ENCODE data around the gene SLC10A7. TPM values are rescaled to one million over a fixed set of nuclear protein-coding genes. Genes with fewer than 3 reads are reported as not detected.

Gene SLC10A7
- total and polyA plus RNA-seq, 10 of the 15 experiments (the other 5 are each of a cell fraction or from before 2014, with no cell fraction given) = 4.6 to 23.7 (median 15.6) TPM

DNA sequence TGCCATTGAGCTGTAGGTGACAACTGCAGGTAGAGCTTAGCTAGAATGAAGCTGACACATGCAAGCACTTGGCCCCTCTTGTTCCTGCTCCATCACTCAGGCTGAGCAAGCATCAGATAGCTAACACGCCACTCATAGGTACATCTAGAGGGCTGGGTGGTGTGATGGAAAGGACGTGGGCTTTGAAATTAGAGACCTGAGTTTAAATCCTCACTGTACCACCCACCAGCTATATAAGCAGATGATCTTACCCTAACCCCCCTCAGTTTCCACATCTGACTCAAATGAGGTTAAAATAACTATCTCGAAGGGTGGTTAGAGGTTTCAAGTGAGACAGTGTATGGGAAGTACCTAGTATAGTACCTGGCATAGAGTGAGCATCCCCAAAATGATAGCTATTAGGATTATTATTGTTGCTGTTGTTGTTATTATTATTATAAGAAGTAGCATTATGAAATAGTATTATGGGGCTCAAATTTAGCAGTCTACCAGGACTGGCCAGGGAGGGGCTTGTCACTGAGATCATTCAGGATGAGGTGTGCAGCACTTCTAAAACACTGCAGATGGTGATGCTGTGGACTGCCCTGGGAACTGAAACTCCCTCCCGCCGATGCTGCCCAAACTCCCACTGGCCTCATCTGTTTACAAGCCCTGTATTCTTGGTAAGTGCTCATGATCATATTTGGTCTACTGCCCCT, 248.4 kb downstream of the SLC10A7 start:
- DNase-seq (ENCODE audit: low read depth, low spot score) (peak; percentile 94), ATAC-seq (peak; percentile 78), FAIRE-seq (peak; percentile 81)
- Histone ChIP-seq H3K27me3 (replicated peaks in 1 of 2; ENCODE audit: control insufficient read depth in 2 of 2, insufficient read depth in 2 of 2, low read length in 1 of 2) (no peaks in the 10 kb centered on the region), H3K9me3 (replicated peaks; ENCODE audit: control insufficient read depth, insufficient read depth, low read length) (peaks cover 1% of the 10 kb centered on the region), H3K4me1 (ENCODE audit: control insufficient read depth, insufficient read depth, low read length) (peaks cover 66% of the 10 kb centered on the region), H3K9ac (ENCODE audit: control insufficient read depth, insufficient read depth, low read length) (peak overlapping the region; percentile 15), H3K4me2 (ENCODE audit: control insufficient read depth, insufficient read depth) (peak overlapping the region; percentile 75), H3K4me3 (peak overlapping the region; percentile 6; the same call in 1 of the 2 replicates), H3K79me2 (ENCODE audit: control insufficient read depth, insufficient read depth, low read length) (peaks cover 9% of the 10 kb centered on the region), H4K20me1 (ENCODE audit: control insufficient read depth, insufficient read depth) (no peaks in the 10 kb centered on the region), H3K36me3 (ENCODE audit: control insufficient read depth in 2 of 2, insufficient read depth in 2 of 2, low read length in 1 of 2) (no peaks in the 10 kb centered on the region), H2AFZ (ENCODE audit: control insufficient read depth, low read depth, low read length) (no peak overlapping the region), H3K27ac (ENCODE audit: control insufficient read depth, insufficient read depth) (peak overlapping the region; percentile 81)
- BruUV-seq (replicated peaks) = TSS peak; percentile 68
- intact Hi-C loops (cut with micrococcal nuclease; ENCODE audit: unreplicated experiment) (loop anchor here (1.0 to 10.0 kb wide), 8 partner anchors 31 to 1089 kb away; partner anchors contain the start of genes OTUD4 and SLC10A7), in situ Hi-C loops (cut with MboI) (no loop called here)
- ChIA-PET POLR2A (interaction anchor here (0.6 to 4.3 kb wide), 10 partner anchors 12 to 337 kb away, joined by 3 to 27 read pairs (median 4); partner anchors contain the start of gene SLC10A7), SMC1A (ENCODE audit: uncharacterized antibody, unreplicated experiment) (interaction anchor here (0.6 to 7.9 kb wide), 22 partner anchors 8 to 636 kb away, joined by 3 to 121 read pairs (median 4); no protein-coding TSS in a partner anchor), CTCF (interaction anchor here (0.6 to 7.4 kb wide), 10 partner anchors 9 to 1176 kb away, joined by 3 to 173 read pairs (median 4); partner anchors contain the start of genes ABCE1 and ANAPC10), RAD21 (ENCODE audit: unreplicated experiment) (interaction anchor here (0.6 to 10.3 kb wide), 17 partner anchors 8 to 465 kb away, joined by 3 to 159 read pairs (median 5); no protein-coding TSS in a partner anchor)
- 0% methylated on average over 5 of the region's 5 CpGs for WGBS (ENCODE audit: insufficient coverage, insufficient replicate concordance, low lambda C conversion rate, missing lambda C conversion rate)
- TF ChIP-seq EGR1 (IDR thresholded peaks at IDR 0.05; ENCODE audit: borderline replicate concordance in 1 of 2, low read depth in 2 of 2, low read length in 2 of 2) (peak in 1 of 2 experiments; percentile 48; a peak in 1 of 3 replicates), SMC3 (IDR thresholded peaks at IDR 0.05; ENCODE audit: borderline replicate concordance, low read length) (no peak), IKZF2 (IDR thresholded peaks at IDR 0.05) (peak; percentile 80 to 84), SREBF2 (IDR thresholded peaks at IDR 0.05; ENCODE audit: low read length) (no peak), SMAD1 (IDR thresholded peaks at IDR 0.05; ENCODE audit: low read depth, partially characterized antibody) (no peak), RELA (IDR thresholded peaks at IDR 0.05; ENCODE audit: borderline replicate concordance, partially characterized antibody) (no peak), SRF (IDR thresholded peaks at IDR 0.05; ENCODE audit: low read depth in 2 of 2, low read length in 2 of 2) (no peak), IRF4 (IDR thresholded peaks at IDR 0.05; ENCODE audit: low read depth, low read length) (peak; percentile 73), ATF7 (IDR thresholded peaks at IDR 0.05; ENCODE audit: low read depth) (peak; percentile 69)
- TF ChIP-seq, protein P1, sequence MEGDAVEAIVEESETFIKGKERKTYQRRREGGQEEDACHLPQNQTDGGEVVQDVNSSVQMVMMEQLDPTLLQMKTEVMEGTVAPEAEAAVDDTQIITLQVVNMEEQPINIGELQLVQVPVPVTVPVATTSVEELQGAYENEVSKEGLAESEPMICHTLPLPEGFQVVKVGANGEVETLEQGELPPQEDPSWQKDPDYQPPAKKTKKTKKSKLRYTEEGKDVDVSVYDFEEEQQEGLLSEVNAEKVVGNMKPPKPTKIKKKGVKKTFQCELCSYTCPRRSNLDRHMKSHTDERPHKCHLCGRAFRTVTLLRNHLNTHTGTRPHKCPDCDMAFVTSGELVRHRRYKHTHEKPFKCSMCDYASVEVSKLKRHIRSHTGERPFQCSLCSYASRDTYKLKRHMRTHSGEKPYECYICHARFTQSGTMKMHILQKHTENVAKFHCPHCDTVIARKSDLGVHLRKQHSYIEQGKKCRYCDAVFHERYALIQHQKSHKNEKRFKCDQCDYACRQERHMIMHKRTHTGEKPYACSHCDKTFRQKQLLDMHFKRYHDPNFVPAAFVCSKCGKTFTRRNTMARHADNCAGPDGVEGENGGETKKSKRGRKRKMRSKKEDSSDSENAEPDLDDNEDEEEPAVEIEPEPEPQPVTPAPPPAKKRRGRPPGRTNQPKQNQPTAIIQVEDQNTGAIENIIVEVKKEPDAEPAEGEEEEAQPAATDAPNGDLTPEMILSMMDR (IDR thresholded peaks at IDR 0.05 in 2 of 3, conservative IDR thresholded peaks at IDR 0.05 in 1 of 3; ENCODE audit: control insufficient read depth in 2 of 3, extremely low read depth in 1 of 3, insufficient read depth in 1 of 3, low read depth in 3 of 3, low read length in 3 of 3) = no peak
- TF ChIP-seq, protein P2, sequence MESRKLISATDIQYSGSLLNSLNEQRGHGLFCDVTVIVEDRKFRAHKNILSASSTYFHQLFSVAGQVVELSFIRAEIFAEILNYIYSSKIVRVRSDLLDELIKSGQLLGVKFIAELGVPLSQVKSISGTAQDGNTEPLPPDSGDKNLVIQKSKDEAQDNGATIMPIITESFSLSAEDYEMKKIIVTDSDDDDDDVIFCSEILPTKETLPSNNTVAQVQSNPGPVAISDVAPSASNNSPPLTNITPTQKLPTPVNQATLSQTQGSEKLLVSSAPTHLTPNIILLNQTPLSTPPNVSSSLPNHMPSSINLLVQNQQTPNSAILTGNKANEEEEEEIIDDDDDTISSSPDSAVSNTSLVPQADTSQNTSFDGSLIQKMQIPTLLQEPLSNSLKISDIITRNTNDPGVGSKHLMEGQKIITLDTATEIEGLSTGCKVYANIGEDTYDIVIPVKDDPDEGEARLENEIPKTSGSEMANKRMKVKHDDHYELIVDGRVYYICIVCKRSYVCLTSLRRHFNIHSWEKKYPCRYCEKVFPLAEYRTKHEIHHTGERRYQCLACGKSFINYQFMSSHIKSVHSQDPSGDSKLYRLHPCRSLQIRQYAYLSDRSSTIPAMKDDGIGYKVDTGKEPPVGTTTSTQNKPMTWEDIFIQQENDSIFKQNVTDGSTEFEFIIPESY (IDR thresholded peaks at IDR 0.05) = no peak
- TF ChIP-seq, protein P3, sequence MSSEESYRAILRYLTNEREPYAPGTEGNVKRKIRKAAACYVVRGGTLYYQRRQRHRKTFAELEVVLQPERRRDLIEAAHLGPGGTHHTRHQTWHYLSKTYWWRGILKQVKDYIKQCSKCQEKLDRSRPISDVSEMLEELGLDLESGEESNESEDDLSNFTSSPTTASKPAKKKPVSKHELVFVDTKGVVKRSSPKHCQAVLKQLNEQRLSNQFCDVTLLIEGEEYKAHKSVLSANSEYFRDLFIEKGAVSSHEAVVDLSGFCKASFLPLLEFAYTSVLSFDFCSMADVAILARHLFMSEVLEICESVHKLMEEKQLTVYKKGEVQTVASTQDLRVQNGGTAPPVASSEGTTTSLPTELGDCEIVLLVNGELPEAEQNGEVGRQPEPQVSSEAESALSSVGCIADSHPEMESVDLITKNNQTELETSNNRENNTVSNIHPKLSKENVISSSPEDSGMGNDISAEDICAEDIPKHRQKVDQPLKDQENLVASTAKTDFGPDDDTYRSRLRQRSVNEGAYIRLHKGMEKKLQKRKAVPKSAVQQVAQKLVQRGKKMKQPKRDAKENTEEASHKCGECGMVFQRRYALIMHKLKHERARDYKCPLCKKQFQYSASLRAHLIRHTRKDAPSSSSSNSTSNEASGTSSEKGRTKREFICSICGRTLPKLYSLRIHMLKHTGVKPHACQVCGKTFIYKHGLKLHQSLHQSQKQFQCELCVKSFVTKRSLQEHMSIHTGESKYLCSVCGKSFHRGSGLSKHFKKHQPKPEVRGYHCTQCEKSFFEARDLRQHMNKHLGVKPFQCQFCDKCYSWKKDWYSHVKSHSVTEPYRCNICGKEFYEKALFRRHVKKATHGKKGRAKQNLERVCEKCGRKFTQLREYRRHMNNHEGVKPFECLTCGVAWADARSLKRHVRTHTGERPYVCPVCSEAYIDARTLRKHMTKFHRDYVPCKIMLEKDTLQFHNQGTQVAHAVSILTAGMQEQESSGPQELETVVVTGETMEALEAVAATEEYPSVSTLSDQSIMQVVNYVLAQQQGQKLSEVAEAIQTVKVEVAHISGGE (CRISPR knock-in tag; IDR thresholded peaks at IDR 0.05) = no peak
- TF ChIP-seq, protein P4, sequence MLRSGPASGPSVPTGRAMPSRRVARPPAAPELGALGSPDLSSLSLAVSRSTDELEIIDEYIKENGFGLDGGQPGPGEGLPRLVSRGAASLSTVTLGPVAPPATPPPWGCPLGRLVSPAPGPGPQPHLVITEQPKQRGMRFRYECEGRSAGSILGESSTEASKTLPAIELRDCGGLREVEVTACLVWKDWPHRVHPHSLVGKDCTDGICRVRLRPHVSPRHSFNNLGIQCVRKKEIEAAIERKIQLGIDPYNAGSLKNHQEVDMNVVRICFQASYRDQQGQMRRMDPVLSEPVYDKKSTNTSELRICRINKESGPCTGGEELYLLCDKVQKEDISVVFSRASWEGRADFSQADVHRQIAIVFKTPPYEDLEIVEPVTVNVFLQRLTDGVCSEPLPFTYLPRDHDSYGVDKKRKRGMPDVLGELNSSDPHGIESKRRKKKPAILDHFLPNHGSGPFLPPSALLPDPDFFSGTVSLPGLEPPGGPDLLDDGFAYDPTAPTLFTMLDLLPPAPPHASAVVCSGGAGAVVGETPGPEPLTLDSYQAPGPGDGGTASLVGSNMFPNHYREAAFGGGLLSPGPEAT (IDR thresholded peaks at IDR 0.05; ENCODE audit: low read depth) = peak; percentile 91
